ENCODE measurements around the gene NEURL1.
"Not testable (repeated sequence)": the region's sequence is repeated elsewhere in the genome, so short reads cannot be mapped to it uniquely, and the experiment has no call there.

DNA sequence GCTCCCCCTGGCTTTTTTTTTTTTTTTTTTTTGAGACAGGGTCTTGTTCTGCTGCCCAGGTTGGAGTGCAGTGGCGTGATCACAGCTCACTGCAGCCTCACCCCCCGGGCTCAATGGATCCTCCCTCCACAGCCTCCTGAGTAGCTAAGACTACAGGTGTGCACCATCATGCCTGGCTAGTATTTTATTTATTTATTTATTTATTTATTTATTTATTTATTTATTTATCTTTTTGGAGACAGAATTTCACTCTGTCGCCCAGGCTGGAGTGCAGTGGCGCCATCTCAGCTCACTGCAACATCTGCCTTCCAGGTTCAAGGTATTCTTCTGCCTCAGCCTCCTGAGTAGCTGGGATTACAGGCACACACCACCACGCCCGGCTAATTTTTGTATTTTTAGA lies 10.3 kb downstream of the NEURL1 start:
- TF ChIP-seq EZH2 (IDR thresholded peaks at IDR 0.05; ENCODE audit: low read depth), result not testable (repeated sequence)
- TF ChIP-seq, protein P1, sequence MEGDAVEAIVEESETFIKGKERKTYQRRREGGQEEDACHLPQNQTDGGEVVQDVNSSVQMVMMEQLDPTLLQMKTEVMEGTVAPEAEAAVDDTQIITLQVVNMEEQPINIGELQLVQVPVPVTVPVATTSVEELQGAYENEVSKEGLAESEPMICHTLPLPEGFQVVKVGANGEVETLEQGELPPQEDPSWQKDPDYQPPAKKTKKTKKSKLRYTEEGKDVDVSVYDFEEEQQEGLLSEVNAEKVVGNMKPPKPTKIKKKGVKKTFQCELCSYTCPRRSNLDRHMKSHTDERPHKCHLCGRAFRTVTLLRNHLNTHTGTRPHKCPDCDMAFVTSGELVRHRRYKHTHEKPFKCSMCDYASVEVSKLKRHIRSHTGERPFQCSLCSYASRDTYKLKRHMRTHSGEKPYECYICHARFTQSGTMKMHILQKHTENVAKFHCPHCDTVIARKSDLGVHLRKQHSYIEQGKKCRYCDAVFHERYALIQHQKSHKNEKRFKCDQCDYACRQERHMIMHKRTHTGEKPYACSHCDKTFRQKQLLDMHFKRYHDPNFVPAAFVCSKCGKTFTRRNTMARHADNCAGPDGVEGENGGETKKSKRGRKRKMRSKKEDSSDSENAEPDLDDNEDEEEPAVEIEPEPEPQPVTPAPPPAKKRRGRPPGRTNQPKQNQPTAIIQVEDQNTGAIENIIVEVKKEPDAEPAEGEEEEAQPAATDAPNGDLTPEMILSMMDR (conservative IDR thresholded peaks at IDR 0.05), result not testable (repeated sequence)
